Stimulated activated CD4-positive, alpha-beta T cell treated with anti-CD3 and anti-CD28 coated beads, Interleukin-4, amount 100 ng/mL, for 48 hours (primary cell): Measurements from ENCODE around the gene SCAPER.
"Not testable (repeated sequence)": the region's sequence is repeated elsewhere in the genome, so short reads cannot be mapped to it uniquely, and the experiment has no call there.

Experiments
- DNase-seq, 2 donors: peaks; one replicate each; pipeline ENCODE4 v3.0.0-alpha.2; 2020; ENCODE audit warnings: low read depth in 2 of 2

Gene SCAPER

DNA sequence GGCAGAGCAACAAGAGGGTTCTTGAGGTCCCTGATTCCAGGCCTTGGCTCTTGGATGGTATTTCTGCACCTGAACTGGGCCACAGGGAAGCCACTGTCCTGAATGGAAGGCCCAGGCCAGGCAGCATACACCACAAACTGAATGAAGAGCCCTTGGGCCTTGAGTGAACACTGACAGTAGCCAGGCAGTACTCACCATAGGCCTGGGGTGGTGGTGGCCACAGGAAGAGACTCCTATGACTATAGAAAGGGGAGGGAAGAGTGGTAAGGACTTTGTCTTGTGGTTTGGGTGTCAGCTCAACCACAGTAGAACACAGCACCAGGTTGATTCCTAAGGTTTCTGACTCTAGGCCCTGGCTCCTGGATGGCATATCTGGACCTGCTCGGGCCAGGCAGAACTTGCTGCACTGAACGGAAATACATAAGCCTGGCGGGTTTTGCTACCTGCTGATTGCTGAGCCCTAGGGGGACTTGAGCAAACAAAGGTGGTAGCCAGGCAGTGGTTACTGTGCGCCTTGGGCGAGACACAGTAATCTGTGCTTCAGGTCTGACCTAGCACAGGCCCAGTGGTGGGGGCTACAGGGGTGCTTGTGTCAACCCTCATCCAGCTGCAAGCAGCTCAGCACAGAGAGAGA is 327.1 kb downstream of the SCAPER start:
- no peak for DNase-seq

DNA sequence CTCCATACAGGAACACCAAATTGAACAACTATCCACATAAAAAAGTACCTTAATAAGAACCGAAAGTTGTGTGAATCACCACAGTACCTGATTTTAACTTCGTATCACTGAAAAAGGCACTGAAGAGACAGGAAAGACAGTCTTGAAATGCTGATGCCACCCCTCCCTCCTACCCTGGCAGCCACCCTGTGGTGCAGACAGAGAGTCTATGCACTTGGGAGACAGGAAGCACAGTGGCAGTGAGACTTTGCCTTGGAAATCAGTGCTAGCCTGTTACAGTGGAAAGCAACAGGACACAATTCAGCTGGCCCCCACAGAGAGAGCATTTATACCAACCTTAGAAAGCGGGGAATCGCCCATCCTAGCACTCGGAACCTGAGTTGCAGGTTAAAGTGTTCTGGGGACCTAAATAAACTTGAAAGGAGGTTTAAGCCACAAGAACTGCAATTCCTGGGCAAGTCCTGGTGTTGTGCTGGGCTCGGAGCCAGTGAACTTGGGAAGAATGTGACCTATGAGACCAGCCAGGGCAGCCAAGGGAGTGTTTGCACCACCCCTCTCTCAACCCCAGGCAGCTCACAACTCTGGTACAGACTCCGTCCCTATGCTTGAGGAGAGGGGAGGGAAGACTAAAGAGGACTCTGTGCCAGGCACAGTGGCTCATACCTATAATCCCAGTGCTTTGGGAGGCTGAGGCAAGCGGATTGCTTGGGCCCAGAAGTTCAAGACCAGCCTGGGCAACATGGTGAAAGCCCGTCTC is 328.4 kb downstream of the SCAPER start:
- no peak for DNase-seq

DNA sequence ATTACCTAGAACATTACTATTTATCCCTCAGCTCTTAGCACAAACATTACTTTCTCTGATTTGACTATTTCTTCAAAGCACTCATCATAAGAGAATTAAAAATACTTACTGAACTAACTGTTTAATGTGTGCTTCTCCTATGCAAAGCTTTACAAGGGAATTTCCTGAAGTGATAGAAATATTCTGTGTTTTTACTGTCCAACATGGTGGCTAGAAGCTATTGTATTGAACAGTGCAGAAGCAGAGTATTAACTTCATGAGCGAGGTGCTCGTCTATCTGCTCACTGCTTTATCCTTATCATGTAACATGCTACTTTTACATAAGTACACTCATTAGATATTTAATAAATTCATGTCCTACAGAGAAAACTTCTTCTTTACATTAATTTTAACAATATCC is 329.5 kb downstream of the SCAPER start:
- no peak for DNase-seq

DNA sequence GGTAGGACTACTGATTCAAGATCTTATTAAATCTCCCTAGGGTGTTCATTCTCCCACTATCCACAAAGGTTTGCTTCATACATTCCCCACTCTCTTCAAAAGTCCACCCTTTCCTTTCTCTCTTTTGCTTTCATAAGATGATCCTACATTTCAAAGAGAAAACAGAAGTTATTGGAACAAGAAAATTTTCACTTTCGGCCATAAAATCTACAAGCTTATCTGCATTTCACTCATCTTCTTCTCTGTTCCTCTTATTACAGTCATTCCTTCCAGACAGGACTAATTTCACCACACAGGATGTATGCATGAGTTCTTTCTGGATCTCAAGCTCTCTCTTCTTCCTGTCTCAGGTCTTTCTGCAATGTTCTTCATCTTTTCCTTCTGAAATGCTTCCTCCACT is 329.9 kb downstream of the SCAPER start:
- no peak for DNase-seq

DNA sequence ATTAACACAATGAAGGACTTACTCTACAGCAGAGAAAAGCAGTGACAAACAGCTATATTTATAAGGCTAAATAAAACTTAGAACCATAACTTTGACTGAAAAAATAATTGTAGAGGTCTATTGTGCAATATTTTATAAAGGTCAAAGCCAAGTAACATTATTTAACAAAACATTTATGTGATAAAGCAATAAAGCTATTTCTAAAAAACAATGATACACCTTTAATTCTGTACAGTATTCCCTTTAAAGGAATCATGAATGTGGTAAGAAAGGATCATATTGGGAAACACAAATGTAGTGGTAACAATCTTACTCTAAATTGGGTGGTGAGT is 332.2 kb downstream of the SCAPER start:
- DNase-seq: no peak

DNA sequence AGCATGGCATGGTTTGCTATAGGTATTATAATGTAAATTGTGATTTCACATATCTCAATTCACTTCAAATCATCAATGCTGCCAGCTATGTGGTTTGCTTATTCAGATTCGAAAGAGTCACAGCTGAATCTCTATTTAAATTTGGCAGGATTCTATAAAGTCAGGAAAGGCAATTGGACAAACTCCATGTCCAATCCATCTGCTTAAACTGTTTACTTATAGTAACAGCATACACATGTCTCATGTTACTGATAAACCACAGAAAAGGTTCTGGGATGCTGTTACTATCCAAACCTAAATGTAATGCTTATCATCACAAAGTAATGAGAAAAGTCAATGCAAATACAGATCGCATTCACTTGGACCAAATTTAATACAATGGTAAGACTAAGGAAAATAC is 338.9 kb downstream of the SCAPER start:
- DNase-seq: no peak

DNA sequence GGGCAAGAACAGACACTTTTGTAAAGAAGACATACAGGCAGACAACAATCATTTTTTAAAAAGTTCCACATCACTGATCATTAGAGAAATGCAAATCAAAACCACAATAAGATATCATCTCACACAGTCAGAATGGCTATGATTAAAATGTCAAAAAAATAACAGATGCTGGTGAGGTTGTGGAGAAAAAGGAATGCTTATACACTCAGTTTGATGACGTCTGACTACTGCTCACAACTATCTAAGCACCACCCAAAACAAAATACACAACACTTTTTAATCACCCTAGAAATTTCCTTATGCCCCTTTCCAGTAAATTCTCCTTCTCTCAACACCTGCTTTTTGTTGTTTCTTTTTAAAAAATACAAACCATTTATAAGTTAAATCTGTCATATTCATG is 339.8 kb downstream of the SCAPER start:
- no peak for DNase-seq

DNA sequence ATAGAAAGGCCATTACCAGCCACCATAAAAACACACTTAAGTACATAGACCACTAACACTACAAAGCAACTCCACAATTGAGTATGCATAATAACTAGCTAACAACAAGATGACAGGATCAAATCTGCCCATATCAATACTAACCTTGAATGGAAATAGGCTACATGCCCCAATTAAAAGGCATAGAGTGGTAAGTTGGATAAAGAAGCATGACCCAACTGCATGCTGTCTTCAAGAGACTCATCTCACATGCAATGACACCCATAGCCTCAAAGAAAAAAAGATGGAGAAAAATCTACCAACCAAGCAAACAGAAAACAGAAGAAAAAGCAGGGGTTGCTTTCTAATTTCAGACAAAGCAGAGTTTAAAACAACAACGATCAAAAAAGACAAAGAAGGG is 349.9 kb downstream of the SCAPER start:
- no peak for DNase-seq

DNA sequence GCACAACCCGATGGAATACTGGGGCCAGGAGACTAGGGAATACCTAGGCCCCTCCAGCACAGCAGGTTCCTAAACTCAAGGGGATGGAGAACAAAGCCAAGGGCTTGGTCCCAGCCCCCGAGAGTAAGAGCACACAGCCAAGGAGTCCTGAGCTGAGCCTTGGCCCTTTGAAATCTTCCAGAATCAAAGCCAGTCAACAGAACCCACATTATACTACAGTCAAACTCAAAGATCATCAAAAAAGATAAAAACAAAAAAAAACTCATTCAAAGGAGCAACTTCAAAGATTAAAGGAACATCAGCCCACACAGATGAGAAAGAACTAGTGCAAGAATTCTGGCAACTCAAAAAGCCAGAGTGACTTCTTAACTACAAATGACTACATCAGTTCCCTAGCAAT is 351.6 kb downstream of the SCAPER start:
- DNase-seq: no peak

DNA sequence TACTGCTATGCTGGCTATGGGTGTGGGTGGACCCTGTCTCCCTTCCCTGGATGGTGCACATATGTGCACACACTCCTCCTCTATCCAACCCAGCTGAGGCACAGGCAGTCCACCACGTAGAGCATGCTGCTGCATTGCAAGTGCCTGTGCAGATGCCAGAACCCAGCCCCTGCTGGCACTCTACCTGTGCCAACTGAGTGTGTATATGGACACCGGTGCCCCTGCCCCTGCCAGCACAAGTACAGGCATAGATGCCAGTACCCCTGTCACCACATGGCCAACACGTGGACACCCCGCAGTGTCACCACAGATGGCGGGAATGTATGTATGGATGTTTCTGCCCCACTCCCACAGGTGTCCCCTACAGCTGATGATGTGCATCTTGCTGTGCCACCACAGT is 352.0 kb downstream of the SCAPER start:
- no peak for DNase-seq

DNA sequence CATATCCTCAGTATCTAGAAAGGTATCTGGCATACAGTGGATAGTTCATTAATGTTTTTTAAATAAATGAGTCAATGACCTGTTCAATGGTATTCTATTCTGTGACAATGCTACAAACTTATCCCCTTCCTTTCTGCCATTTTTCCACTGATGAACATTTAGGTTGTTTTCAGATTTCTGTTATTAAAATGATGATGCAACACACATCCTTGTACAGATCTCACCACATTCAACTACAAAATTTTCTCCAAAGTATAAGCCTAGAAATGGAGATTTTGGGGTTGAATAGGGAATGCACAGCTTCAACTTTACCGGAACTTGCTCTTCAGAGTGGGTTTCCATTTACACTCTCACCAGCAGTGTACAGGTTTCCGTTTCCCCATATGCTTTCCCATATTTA is 358.3 kb downstream of the SCAPER start:
- DNase-seq: no peak

DNA sequence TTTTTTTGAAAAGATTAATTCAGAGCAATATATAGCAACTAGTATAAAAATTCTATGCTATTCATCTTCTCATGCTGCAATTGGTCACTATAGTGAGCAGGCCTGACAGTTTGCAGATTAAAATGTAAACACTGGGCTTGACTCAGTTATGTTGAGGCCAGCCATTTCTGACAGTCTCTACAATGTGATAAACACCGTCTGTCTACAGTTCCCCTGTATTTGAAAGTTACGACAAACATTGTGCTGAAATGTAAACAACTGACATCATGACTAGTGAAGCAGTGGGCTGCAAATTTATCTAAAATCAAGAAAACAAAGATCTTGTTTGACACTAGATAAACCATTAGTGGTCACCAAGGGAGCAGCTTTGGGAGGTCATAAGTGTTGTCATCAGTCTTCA is 371.1 kb downstream of the SCAPER start:
- no peak for DNase-seq

DNA sequence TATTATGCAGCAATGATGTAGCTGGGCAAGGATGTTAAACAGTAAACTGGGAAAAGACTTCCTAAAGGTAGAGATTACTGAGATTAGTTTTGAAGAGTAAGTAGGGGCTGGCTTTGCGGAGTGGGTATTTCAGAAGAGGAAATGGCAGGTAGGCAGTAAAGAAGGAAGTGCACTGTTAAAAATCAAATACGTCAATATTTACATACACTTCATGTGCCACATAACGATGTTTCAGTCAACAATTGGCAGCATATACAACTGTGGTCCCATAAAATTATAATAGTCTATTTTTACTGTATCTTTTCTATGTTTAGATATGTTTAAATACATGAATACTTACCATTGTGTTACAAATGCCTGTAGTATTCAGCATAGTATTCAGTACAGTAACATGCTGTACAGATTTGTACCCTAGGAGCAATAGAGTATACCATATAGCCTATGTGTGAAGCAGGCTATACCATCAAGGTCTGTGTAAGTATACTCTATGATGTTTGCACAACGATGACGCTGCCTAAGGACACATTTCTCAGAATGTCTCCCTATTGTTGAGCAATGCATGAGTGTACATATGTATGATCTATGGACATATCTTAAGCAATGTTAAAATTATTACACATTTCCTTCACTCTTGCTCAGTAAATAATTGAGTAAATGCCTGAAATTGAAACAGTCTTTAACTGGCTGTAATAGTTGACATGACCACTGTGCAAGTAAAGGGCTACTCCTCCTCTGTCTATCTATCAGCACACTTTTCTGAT is 371.9 kb downstream of the SCAPER start:
- DNase-seq: no peak

DNA sequence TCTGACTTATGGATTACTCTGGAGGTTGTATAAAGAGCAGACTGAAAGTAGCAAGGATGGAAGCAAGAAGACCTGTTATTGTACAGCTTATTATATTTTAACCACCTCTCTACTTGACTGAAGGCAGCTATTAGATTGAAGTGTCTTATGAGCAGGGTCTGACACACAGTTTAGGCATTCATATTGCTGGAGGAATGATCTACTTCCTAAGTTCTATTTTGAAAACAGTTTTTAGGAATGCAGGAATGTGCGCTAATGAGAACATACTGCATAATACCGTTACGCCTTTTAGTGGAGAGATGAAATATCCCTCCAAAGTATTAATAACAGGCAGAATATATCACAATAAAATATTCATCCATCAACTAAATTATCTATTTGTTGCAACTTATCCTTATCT is 375.2 kb downstream of the SCAPER start:
- no peak for DNase-seq

DNA sequence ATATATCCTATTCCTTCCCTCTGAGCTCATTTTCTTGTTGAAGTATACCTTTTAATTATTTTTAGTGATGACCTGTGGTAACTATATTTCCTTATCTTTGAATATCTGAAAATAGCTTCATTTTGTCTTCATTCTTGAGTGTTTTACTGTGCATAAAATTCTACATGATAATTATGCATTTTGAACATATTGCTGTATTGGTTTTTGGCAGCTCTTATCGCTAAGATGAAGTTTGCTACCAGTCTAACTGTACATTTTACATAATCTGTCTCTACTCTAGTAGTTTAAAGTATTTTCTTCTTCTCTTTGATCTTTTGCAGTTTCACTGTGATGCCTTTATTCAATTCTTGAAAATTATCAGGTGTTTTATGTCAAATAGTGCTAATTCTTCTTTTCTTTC is 379.0 kb downstream of the SCAPER start:
- no peak for DNase-seq

DNA sequence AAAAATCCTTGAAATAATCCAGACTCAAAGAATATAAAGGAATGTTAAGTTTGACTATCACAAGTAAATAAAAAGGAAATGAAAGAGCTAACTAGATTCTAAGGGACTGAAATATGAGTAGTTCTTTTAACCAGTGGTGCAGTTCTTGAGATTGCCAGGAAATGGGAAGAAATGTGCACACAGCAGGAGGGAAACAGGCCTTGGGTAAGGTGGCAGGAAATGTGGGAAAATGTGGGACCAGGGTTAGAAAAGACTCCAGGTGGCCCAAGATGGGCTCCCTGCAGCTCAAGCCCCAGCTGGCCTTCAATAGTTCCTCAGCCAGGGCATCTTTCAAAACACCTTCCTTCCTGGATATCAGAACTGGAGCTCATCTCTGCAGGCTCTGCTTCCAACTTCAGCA is 387.2 kb downstream of the SCAPER start:
- DNase-seq: no peak

DNA sequence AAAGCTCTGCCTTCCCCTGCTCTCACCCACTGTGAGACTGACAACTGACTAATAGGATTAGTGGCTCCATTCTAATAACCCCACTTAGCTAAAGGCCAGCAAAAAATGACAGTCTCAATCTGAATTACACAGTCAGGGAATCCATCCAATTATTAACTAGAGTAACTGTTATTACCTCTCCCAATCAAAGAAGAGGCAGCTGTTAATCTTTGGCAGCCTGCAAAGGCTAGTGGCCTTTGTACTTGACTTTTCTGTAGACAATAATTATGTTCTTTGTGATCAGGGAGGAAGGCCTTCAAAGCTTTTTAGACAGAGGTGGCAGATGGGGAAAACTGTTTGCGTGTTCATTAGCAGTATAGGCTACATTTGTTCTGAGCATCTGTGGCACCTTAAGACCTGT is 390.9 kb downstream of the SCAPER start:
- DNase-seq: no peak

DNA sequence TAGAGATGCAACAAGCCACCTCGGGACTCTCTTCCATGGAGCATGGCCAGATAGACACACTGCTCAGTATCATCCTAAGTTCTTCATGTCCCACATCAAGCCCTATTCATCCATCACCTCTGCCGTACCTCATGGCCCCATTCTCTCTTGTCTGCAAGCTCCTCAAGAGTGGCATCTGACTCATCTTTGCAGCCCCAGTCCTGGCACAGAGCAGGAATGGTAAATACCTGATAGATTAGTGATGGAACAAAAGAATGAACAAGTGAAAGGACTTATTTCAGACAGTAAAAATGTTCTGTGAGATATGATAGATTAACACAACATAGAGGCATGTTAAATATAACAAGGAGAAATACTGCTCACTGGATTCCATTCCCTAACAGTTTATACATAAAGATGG is 392.2 kb downstream of the SCAPER start:
- DNase-seq: no peak

DNA sequence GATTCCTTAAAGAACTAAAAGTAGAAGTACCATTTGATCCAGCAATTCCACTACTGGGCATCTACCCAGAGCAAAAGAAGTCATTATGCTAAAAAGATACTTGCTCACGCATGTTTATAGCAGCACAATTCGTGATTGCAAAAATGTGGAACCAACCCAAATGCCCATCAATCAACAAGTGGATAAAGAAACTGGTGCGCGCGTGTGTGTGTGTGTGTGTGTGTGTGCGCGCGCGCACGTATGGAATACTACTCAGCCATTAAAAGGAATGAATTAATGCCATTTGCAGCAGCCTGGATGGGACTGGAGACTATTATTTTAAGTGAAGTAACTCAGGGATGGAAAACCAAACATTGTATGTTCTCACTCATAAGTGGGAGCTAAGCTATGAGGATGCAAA is 394.5 kb downstream of the SCAPER start:
- DNase-seq: not testable (repeated sequence)

DNA sequence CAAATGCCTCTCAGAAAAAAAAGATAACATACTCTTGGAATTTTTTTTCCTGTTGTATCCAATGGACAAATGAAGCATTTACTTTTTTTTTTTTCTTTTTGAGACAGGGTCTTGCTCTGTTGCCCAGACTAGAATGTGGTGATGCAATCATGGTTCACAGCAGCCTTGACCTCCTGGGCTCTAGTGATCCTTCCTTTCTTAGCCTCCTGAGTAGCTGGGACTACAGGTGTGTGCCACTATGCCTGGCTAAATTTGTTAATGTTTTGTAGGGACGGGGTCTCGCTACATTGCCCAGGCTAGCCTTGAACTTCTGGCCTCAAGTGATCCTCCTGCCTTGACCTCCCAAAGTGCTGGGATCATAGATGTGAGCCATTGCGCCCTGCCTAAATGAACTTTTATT is 401.3 kb downstream of the SCAPER start:
- no peak for DNase-seq

DNA sequence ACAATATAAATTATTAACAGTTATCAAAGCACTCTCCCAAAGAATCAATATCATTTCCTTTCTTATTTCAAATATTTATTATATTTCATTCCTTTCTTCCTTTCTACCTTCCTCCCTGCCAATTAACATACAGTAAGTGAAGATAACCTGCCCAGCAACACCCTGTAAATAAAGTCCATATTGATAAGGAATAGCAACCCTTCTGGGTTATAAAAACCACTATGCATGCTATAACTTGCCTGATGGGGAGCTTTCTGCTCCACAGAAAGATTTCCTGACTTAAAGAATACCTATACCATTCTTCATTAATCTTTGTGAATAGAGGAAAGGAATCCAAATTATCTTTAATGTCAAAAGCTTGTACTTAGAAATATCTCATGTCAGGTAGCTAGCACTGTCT is 402.0 kb downstream of the SCAPER start:
- DNase-seq: no peak

DNA sequence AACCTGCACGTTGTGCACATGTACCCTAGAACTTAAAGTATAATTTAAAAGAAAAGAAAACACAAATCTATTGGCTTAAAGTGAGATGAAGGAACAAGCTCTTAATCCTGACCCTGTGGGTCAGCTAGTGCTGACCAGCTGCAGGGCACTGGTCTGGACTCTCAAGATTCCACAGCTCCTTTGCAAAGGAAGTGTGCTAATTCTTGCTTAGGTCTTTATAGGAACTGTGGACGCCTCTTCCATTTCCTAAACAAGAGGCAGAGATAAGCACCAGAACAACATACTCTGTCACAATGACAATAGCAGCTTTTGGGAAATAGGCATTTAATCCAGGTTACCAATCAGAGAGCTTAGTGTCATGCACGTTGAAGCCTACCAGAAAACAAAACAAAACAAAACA is 402.5 kb downstream of the SCAPER start:
- no peak for DNase-seq

DNA sequence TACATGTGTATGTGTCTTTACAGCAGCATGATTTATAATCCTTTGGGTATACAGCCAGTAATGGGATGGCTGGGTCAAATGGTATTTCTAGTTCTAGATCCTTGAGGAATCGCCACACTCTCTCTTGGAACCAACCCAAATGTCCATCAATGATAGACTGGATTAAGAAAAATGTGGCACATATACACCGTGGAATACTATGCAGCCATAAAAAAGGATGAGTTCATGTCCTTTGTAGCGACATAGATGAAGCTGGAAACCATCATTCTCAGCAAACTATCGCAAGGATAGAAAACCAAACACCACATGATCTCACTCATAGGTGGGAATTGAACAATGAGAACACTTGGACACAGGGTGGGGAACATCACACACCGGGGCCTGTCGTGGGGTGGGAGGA is 403.0 kb downstream of the SCAPER start:
- not testable (repeated sequence) for DNase-seq
